ENCODE results near the gene LCLAT1.

The LCLAT1 gene

GRCh38 chr2:30689496-30690125 lies 242.6 kb downstream of the LCLAT1 start:
- Histone ChIP-seq H3K4me1 (ENCODE audit: low read length) (no peaks in the 10 kb centered on the region), H2AFZ (ENCODE audit: low read depth, low read length) (no peak overlapping the region), H3K4me2 (ENCODE audit: low read length) (no peak overlapping the region), H3K4me3 (ENCODE audit: low read length) (no peak overlapping the region), H3K9ac (ENCODE audit: low read length) (no peak overlapping the region), H3K27ac (ENCODE audit: low read length) (no peak overlapping the region), H3K36me3 (replicated peaks; ENCODE audit: low read depth, low read length) (no peaks in the 10 kb centered on the region), H3K79me2 (ENCODE audit: low read length) (no peaks in the 10 kb centered on the region), H3K27me3 (ENCODE audit: low read depth, low read length) (peaks cover 18% of the 10 kb centered on the region), H4K20me1 (ENCODE audit: insufficient read depth, low read length) (no peaks in the 10 kb centered on the region), H3K9me3 (ENCODE audit: insufficient read depth, low read length) (no peaks in the 10 kb centered on the region)
- TF ChIP-seq CTCF (IDR thresholded peaks at IDR 0.05; ENCODE audit: low read depth, low read length), result no peak

GRCh38 chr2:30690126-30690561 lies 243.1 kb downstream of the LCLAT1 start:
- H3K27me3 ChIP-seq (ENCODE audit: low read depth, low read length), result peaks cover 23% of the 10 kb centered on the region
- no peak overlapping the region for H3K27ac ChIP-seq (ENCODE audit: low read length)

GRCh38 chr2:30691091-30691947 lies 244.3 kb downstream of the LCLAT1 start:
- no peak overlapping the region for H3K4me2 ChIP-seq (ENCODE audit: low read length)
- H3K36me3 ChIP-seq (replicated peaks; ENCODE audit: low read depth, low read length), result no peaks in the 10 kb centered on the region
- H3K79me2 ChIP-seq (ENCODE audit: low read length), result no peaks in the 10 kb centered on the region
- H3K9me3 ChIP-seq (ENCODE audit: insufficient read depth, low read length), result no peaks in the 10 kb centered on the region
- H4K20me1 ChIP-seq (ENCODE audit: insufficient read depth, low read length), result no peaks in the 10 kb centered on the region
- no peak overlapping the region for H3K9ac ChIP-seq (ENCODE audit: low read length)
- peaks cover 35% of the 10 kb centered on the region for H3K27me3 ChIP-seq (ENCODE audit: low read depth, low read length)
- TF ChIP-seq CTCF (IDR thresholded peaks at IDR 0.05; ENCODE audit: low read depth, low read length), result no peak
- no peak for TF ChIP-seq EZH2phosphoT487 (IDR thresholded peaks at IDR 0.05; ENCODE audit: low read depth)
- H2AFZ ChIP-seq (ENCODE audit: low read depth, low read length), result no peak overlapping the region
- no peak overlapping the region for H3K27ac ChIP-seq (ENCODE audit: low read length)
- H3K4me3 ChIP-seq (ENCODE audit: low read length), result no peak overlapping the region
- H3K4me1 ChIP-seq (ENCODE audit: low read length), result no peaks in the 10 kb centered on the region

More at GRCh38 chr2:30690126-30690561, 243.1 kb downstream of the LCLAT1 start:
- Histone ChIP-seq H3K79me2 (ENCODE audit: low read length) (no peaks in the 10 kb centered on the region), H2AFZ (ENCODE audit: low read depth, low read length) (no peak overlapping the region), H3K4me2 (ENCODE audit: low read length) (no peak overlapping the region), H3K4me3 (ENCODE audit: low read length) (no peak overlapping the region), H3K4me1 (ENCODE audit: low read length) (no peaks in the 10 kb centered on the region), H3K9me3 (ENCODE audit: insufficient read depth, low read length) (no peaks in the 10 kb centered on the region), H3K9ac (ENCODE audit: low read length) (no peak overlapping the region), H3K36me3 (replicated peaks; ENCODE audit: low read depth, low read length) (no peaks in the 10 kb centered on the region), H4K20me1 (ENCODE audit: insufficient read depth, low read length) (no peaks in the 10 kb centered on the region)
- TF ChIP-seq EZH2phosphoT487 (IDR thresholded peaks at IDR 0.05; ENCODE audit: low read depth) (no peak), CTCF (IDR thresholded peaks at IDR 0.05; ENCODE audit: low read depth, low read length) (no peak)

Data from OCI-LY3 (cell line).